ENCODE results near the gene SYTL5. TPM values are rescaled to one million over a fixed set of nuclear protein-coding genes. Genes with fewer than 3 reads are reported as not detected.

SYTL5 gene
- total and polyA plus RNA-seq, 2 experiments from 2014 or later: 0.23 to 0.35 TPM

- Histone ChIP-seq H3K27me3 (ENCODE audit: insufficient read depth) (no peaks in the 10 kb centered on the region), H3F3A (replicated peaks; ENCODE audit: low read depth) (no peaks in the 10 kb centered on the region), H3K4me2 (no peak overlapping the region), H3K79me2 (replicated peaks; ENCODE audit: insufficient read depth) (no peaks in the 10 kb centered on the region), H3K4me1 (ENCODE audit: insufficient read depth) (no peaks in the 10 kb centered on the region), H3K9me2 (ENCODE audit: insufficient read depth) (no peaks in the 10 kb centered on the region), H3K27ac (ENCODE audit: low read depth) (no peak overlapping the region), H3K4me3 (no peak overlapping the region), H3K36me3 (ENCODE audit: insufficient read depth) (no peaks in the 10 kb centered on the region), H2AFZ (no peak overlapping the region), H4K20me1 (replicated peaks; ENCODE audit: insufficient read depth) (no peaks in the 10 kb centered on the region)
- no peak for DNase-seq (ENCODE audit: low spot score)
- Mint-ChIP-seq H3K4me1 (no peaks in the 10 kb centered on the region), H3K9me3 (no peaks in the 10 kb centered on the region), H3K27me3 (ENCODE audit: insufficient read depth, low read depth, poor library complexity) (peaks cover 3% of the 10 kb centered on the region), H3K36me3 (ENCODE audit: low read depth) (no peaks in the 10 kb centered on the region), H3K27ac (no peak overlapping the region), H3K4me3 (no peak overlapping the region)
- TF ChIP-seq CREB1 (CRISPR knock-in tag; IDR thresholded peaks at IDR 0.05; ENCODE audit: low read depth) (no peak), REST (IDR thresholded peaks at IDR 0.05; ENCODE audit: unreplicated experiment) (no peak), POLR2AphosphoS5 (IDR thresholded peaks at IDR 0.05; ENCODE audit: low read depth) (no peak), ZNF114 (CRISPR knock-in tag; IDR thresholded peaks at IDR 0.05) (no peak), ZNF462 (CRISPR knock-in tag; IDR thresholded peaks at IDR 0.05) (no peak), JUNB (IDR thresholded peaks at IDR 0.05; ENCODE audit: unreplicated experiment) (no peak), ETS1 (IDR thresholded peaks at IDR 0.05) (no peak), EZH2phosphoT487 (IDR thresholded peaks at IDR 0.05; ENCODE audit: unreplicated experiment) (no peak), NANOG (IDR thresholded peaks at IDR 0.05; ENCODE audit: borderline replicate concordance) (no peak), STAT1 (IDR thresholded peaks at IDR 0.05; ENCODE audit: unreplicated experiment) (no peak), CTCF (conservative IDR thresholded peaks at IDR 0.05; ENCODE audit: low read depth in 2 of 2) (no peak), EZH2 (IDR thresholded peaks at IDR 0.05; ENCODE audit: low read depth, unreplicated experiment) (no peak), ZNF331 (CRISPR knock-in tag; IDR thresholded peaks at IDR 0.05; ENCODE audit: low read depth) (no peak)
- no peak for ATAC-seq
These were observed 45.7 kb downstream of the SYTL5 start for GRCh38 chrX:38052096-38052495.

Data from GM23338 (cell line).